HepG2 (cell line): ENCODE results near the gene DLG5. TPM values are rescaled to one million over a fixed set of nuclear protein-coding genes. Genes with fewer than 3 reads are reported as not detected.

Experiments
- ATAC-seq: fragments of 200-7000 bp; cut with Tn5 transposase; 3 replicates; pipeline ENCODE4 v1.9.1; 2020; ENCODE audit warnings: mild to moderate bottlenecking, moderate library complexity
- BruUV-seq: library from RNA; stranded (reverse); fragments of 400-500 nt; replicated peaks from 2 replicates; lab custom pipeline; 2021; lab: Mats Ljungman, UMichigan
- CTCF ChIA-PET: fragments of 300-600 bp; formaldehyde crosslinking; extraction: SDS; loops from one replicate; lab custom pipeline; 2021; ENCODE audit warnings: low total read pairs, inconsistent platforms, low intra/inter-chr PET ratio; lab: Yijun Ruan, JAX
- POLR2A ChIA-PET: fragments of 350-600 bp; sonication (Branson Sonifier 250); formaldehyde crosslinking; loops from one replicate; lab custom pipeline; 2020; ENCODE audit warnings: antibody characterized with exemption, inconsistent platforms; lab: Yijun Ruan, JAX
- DNase-seq: peaks from one replicate; pipeline ENCODE4 v3.0.0-alpha.2; 2015; ENCODE audit warnings: low spot score
- FAIRE-seq: peaks from 3 replicates; lab custom pipeline; 2011; peaks lifted over from hg19 to GRCh38; lab: Jason Lieb, UNC
- H2AFZ ChIP-seq: one replicate; pipeline ENCODE4 v1.6.1; 2011; ENCODE audit warnings: low read length, inconsistent platforms
- H3K27ac ChIP-seq: fragments of 300-600 bp; 3 replicates; pipeline ENCODE4 v1.8.0; 2011; ENCODE audit warnings: mixed run types, mild to moderate bottlenecking, mixed read lengths, low read length, inconsistent platforms; ENCODE audit not compliant: insufficient read depth; ENCODE audit errors: extremely low read length
- H3K27me3 ChIP-seq, 2 experiments: fragments of 200-600 bp in 1 of 2; 2 replicates in 1 of 2; 3 replicates in 1 of 2; pipeline versions ENCODE4 v1.6.0 to v1.8.0; 2011; ENCODE audit warnings: low read length in 2 of 2, mild to moderate bottlenecking in 2 of 2, moderate library complexity in 2 of 2, inconsistent platforms in 1 of 2; ENCODE audit not compliant: insufficient read depth in 2 of 2, control insufficient read depth in 1 of 2
- H3K36me3 ChIP-seq, 2 experiments: fragments of 200-600 bp in 1 of 2; replicated peaks in 1 of 2; 2 replicates in 1 of 2; 3 replicates in 1 of 2; pipeline versions ENCODE4 v1.5.1 to v1.8.0; 2011; ENCODE audit warnings: low read length in 2 of 2, inconsistent platforms in 1 of 2; ENCODE audit not compliant: insufficient read depth in 2 of 2, control insufficient read depth in 1 of 2
- H3K4me1 ChIP-seq: 2 replicates; pipeline ENCODE4 v1.5.1; 2012; ENCODE audit warnings: low read length, inconsistent platforms; ENCODE audit not compliant: insufficient read depth
- H3K4me2 ChIP-seq: 2 replicates; pipeline ENCODE4 v1.6.0; 2011; ENCODE audit warnings: low read depth, low read length, inconsistent platforms
- H3K4me3 ChIP-seq, 3 experiments: fragments of 200-600 bp in 1 of 3; sonication (generic), shearing (Covaris generic) in 1 of 3; replicated peaks in 1 of 3; 2 replicates each; pipeline ENCODE4 v1.5.1; 2011 to 2016; ENCODE audit warnings: low read length in 3 of 3, inconsistent platforms in 2 of 3, low read depth in 2 of 3, mild to moderate bottlenecking in 2 of 3, control low read depth in 1 of 3, mixed read lengths in 1 of 3; ENCODE audit not compliant: insufficient read depth in 1 of 3
- H3K79me2 ChIP-seq: one replicate; pipeline ENCODE4 v1.6.1; 2011; ENCODE audit warnings: low read length, inconsistent platforms; ENCODE audit not compliant: insufficient read depth
- H3K9ac ChIP-seq: 2 replicates; pipeline ENCODE4 v1.6.0; 2011; ENCODE audit warnings: mild to moderate bottlenecking, low read depth, low read length, inconsistent platforms; ENCODE audit not compliant: insufficient read depth
- H3K9me3 ChIP-seq: 2 replicates; pipeline ENCODE4 v1.5.1; 2012; ENCODE audit warnings: mild to moderate bottlenecking, low read length
- H4K20me1 ChIP-seq: 2 replicates; pipeline ENCODE4 v1.6.0; 2011; ENCODE audit warnings: inconsistent platforms, mild to moderate bottlenecking, low read length, moderate library complexity; ENCODE audit not compliant: insufficient read depth
- ARNT2 ChIP-seq: sonication (generic); formaldehyde crosslinking; IDR thresholded peaks from 2 replicates; pipeline ENCODE4 v1.8.0; 2022; ENCODE audit warnings: mild to moderate bottlenecking, low read depth, missing genetic modification reagents, moderate library complexity
- CEBPG ChIP-seq: IDR thresholded peaks from 2 replicates; pipeline ENCODE4 v1.6.1; 2016
- HDAC6 ChIP-seq: fragments of 200-600 bp; sonication (generic); IDR thresholded peaks from 2 replicates; pipeline ENCODE4 v1.7.0; 2017; ENCODE audit warnings: mild to moderate bottlenecking, antibody characterized with exemption, low read length, low read depth
- JUN ChIP-seq: sonication (generic); formaldehyde crosslinking; IDR thresholded peaks from 2 replicates; pipeline ENCODE4 v1.4.0; 2020; ENCODE audit warnings: mild to moderate bottlenecking, missing genetic modification reagents
- NR2C2 ChIP-seq: sonication (generic); formaldehyde crosslinking; IDR thresholded peaks from 2 replicates; pipeline ENCODE4 v1.4.0; 2020; ENCODE audit warnings: missing genetic modification reagents, mild to moderate bottlenecking, moderate library complexity, borderline replicate concordance
- RXRB ChIP-seq: IDR thresholded peaks from 2 replicates; pipeline ENCODE4 v1.6.1; 2016; ENCODE audit warnings: borderline replicate concordance, missing genetic modification reagents, missing compliant biosample characterization
- THYN1 ChIP-seq: sonication (generic); formaldehyde crosslinking; IDR thresholded peaks from 2 replicates; pipeline ENCODE4 v1.8.1; 2023; ENCODE audit warnings: low read depth, mild to moderate bottlenecking, moderate library complexity, missing genetic modification reagents, borderline replicate concordance
- YEATS4 ChIP-seq: sonication (generic); formaldehyde crosslinking; IDR thresholded peaks from 2 replicates; pipeline ENCODE4 v1.4.0; 2020; ENCODE audit warnings: missing genetic modification reagents, borderline replicate concordance
- ZNF326 ChIP-seq: sonication (generic); formaldehyde crosslinking; IDR thresholded peaks from 2 replicates; pipeline ENCODE4 v1.4.0; 2020; ENCODE audit warnings: missing genetic modification reagents, borderline replicate concordance
- ZNF891 ChIP-seq: sonication (generic); formaldehyde crosslinking; IDR thresholded peaks from 2 replicates; pipeline ENCODE4 v1.5.0; 2020; ENCODE audit warnings: mild to moderate bottlenecking, missing genetic modification reagents
- WGBS: methylation state at CpG from one replicate; pipeline ENCODE4 v1.1.6; 2017; ENCODE audit warnings: low lambda C conversion rate; 5-methylcytosine and 5-hydroxymethylcytosine counted together
- in situ Hi-C: cut with HindIII; loops from 2 replicates; pipeline ENCODE4 v1.10.0; 2017; ENCODE audit warnings: low pct_unique_long_range_greater_than_20kb; ENCODE audit not compliant: extremely low pct_ligation_motif_present
- intact Hi-C: fragments of 100-400 bp; cut with micrococcal nuclease; formaldehyde crosslinking; loops from one replicate; pipeline ENCODE4 v1.10.0; 2022; ENCODE audit not compliant: unreplicated experiment
- polyA plus RNA-seq, 8 experiments: library from polyadenylated mRNA; depleted of rRNA in 3 of 8; stranded (reverse) in 7 of 8; unstranded in 1 of 8; fragments of >200 nt; fragmentation: Illumina TruSeq in 4 of 8; extraction: Trizol in 4 of 8; gene quantifications; 2 replicates each; pipeline versions ENCODE4 v1.2.1 to v1.2.3, GENCODE V29; 2011 to 2016; ENCODE audit warnings: low read depth in 4 of 8, missing spikeins in 1 of 8, mixed read lengths in 1 of 8; ENCODE audit not compliant: insufficient read depth in 1 of 8
- total RNA-seq, 5 experiments: library from RNA; depleted of rRNA; stranded (reverse); fragments of >200 nt; fragmentation: Illumina TruSeq; extraction: Trizol; gene quantifications; 2 replicates each; pipeline ENCODE4 v1.2.3, GENCODE V29; 2016; ENCODE audit warnings: low read depth in 1 of 5
- TF ChIP-seq, protein P1 (sequence below): sonication (generic); formaldehyde crosslinking; IDR thresholded peaks from 2 replicates; pipeline ENCODE4 v1.4.0; 2020; ENCODE audit warnings: mild to moderate bottlenecking, missing genetic modification reagents
- TF ChIP-seq, protein P2 (sequence below): sonication (generic); formaldehyde crosslinking; IDR thresholded peaks from 2 replicates; pipeline ENCODE4 v1.4.0; 2020; ENCODE audit warnings: missing genetic modification reagents, borderline replicate concordance
- TF ChIP-seq, protein P3 (sequence below): sonication (generic); formaldehyde crosslinking; IDR thresholded peaks from 2 replicates; pipeline ENCODE4 v1.5.0; 2020; ENCODE audit warnings: missing genetic modification reagents

The DLG5 gene
- total and polyA plus RNA-seq, 2 of the 13 experiments (the other 11 are each of a cell fraction or from before 2014, with no cell fraction given) = 15.5 to 18.2 TPM

DNA sequence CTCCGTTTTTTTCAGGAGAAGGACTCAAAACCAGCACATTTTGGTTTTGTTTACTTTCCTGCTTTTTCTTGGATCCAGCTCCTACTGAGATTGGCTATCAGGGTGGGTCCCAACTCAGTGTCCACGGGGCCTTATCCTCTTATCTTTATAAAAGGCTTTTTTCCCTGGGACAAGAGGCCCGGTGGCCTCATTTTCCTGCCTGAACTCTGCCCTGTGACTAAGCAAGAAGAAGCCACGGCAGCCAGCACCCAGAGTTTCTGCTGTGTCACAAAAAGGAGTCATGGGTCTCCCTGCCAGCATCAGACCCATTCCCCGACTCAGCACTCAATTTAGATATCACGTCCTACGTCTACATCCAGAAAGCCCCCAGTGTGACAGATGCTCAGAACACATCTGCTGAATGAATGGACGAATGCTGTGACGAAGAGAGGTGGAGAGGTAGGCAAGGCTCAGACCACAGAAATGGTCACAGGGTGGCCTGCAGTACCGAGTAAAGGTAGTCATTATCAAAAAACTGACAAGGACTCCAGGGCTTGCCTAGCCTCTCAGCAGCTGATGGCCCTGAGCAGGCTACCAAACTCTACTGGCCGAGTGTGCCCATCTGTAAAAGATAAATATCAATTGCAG, 16.7 kb downstream of the DLG5 start:
- peak; percentile 91 for DNase-seq
- H3K79me2 ChIP-seq = peaks cover 68% of the 10 kb centered on the region
- CTCF ChIA-PET = no interaction called here
- H3K4me1 ChIP-seq = peaks cover 81% of the 10 kb centered on the region
- intact Hi-C loops = loop anchor here (1.0 to 5.0 kb wide), 4 partner anchors 61 to 119 kb away; partner anchors contain the start of gene POLR3A
- ATAC-seq = peak; percentile 75
- WGBS = 6% methylated on average over 11 of the region's 11 CpGs
- POLR2A ChIA-PET = interaction anchor here (1.0 to 2.6 kb wide), 6 partner anchors 8 to 63 kb away, joined by 3 to 12 read pairs (median 5); partner anchors contain the start of gene DLG5
- peak; percentile 83 for FAIRE-seq
- H3K4me3 ChIP-seq = peak overlapping the region; percentile 24 to 50 (median 29); a peak in 5 of 6 replicates
- H4K20me1 ChIP-seq = no peaks in the 10 kb centered on the region
- no peaks in the 10 kb centered on the region for H3K27me3 ChIP-seq
- no peaks in the 10 kb centered on the region for H3K36me3 ChIP-seq
- in situ Hi-C loops = loop anchor here (5.0 kb wide), 1 partner anchor 62 kb away; no protein-coding TSS in a partner anchor
- peak overlapping the region; percentile 79 for H3K4me2 ChIP-seq
- peak overlapping the region; percentile 86 for H3K27ac ChIP-seq
- H2AFZ ChIP-seq = no peak overlapping the region
- peak overlapping the region; percentile 63 for H3K9ac ChIP-seq
- no TSS peak for BruUV-seq
- no peaks in the 10 kb centered on the region for H3K9me3 ChIP-seq
- TF ChIP-seq, protein P1, sequence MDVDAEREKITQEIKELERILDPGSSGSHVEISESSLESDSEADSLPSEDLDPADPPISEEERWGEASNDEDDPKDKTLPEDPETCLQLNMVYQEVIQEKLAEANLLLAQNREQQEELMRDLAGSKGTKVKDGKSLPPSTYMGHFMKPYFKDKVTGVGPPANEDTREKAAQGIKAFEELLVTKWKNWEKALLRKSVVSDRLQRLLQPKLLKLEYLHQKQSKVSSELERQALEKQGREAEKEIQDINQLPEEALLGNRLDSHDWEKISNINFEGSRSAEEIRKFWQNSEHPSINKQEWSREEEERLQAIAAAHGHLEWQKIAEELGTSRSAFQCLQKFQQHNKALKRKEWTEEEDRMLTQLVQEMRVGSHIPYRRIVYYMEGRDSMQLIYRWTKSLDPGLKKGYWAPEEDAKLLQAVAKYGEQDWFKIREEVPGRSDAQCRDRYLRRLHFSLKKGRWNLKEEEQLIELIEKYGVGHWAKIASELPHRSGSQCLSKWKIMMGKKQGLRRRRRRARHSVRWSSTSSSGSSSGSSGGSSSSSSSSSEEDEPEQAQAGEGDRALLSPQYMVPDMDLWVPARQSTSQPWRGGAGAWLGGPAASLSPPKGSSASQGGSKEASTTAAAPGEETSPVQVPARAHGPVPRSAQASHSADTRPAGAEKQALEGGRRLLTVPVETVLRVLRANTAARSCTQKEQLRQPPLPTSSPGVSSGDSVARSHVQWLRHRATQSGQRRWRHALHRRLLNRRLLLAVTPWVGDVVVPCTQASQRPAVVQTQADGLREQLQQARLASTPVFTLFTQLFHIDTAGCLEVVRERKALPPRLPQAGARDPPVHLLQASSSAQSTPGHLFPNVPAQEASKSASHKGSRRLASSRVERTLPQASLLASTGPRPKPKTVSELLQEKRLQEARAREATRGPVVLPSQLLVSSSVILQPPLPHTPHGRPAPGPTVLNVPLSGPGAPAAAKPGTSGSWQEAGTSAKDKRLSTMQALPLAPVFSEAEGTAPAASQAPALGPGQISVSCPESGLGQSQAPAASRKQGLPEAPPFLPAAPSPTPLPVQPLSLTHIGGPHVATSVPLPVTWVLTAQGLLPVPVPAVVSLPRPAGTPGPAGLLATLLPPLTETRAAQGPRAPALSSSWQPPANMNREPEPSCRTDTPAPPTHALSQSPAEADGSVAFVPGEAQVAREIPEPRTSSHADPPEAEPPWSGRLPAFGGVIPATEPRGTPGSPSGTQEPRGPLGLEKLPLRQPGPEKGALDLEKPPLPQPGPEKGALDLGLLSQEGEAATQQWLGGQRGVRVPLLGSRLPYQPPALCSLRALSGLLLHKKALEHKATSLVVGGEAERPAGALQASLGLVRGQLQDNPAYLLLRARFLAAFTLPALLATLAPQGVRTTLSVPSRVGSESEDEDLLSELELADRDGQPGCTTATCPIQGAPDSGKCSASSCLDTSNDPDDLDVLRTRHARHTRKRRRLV (CRISPR knock-in tag) = no peak
- TF ChIP-seq ZNF326 (CRISPR knock-in tag) = no peak
- TF ChIP-seq ZNF891 (CRISPR knock-in tag) = no peak
- TF ChIP-seq, protein P2, sequence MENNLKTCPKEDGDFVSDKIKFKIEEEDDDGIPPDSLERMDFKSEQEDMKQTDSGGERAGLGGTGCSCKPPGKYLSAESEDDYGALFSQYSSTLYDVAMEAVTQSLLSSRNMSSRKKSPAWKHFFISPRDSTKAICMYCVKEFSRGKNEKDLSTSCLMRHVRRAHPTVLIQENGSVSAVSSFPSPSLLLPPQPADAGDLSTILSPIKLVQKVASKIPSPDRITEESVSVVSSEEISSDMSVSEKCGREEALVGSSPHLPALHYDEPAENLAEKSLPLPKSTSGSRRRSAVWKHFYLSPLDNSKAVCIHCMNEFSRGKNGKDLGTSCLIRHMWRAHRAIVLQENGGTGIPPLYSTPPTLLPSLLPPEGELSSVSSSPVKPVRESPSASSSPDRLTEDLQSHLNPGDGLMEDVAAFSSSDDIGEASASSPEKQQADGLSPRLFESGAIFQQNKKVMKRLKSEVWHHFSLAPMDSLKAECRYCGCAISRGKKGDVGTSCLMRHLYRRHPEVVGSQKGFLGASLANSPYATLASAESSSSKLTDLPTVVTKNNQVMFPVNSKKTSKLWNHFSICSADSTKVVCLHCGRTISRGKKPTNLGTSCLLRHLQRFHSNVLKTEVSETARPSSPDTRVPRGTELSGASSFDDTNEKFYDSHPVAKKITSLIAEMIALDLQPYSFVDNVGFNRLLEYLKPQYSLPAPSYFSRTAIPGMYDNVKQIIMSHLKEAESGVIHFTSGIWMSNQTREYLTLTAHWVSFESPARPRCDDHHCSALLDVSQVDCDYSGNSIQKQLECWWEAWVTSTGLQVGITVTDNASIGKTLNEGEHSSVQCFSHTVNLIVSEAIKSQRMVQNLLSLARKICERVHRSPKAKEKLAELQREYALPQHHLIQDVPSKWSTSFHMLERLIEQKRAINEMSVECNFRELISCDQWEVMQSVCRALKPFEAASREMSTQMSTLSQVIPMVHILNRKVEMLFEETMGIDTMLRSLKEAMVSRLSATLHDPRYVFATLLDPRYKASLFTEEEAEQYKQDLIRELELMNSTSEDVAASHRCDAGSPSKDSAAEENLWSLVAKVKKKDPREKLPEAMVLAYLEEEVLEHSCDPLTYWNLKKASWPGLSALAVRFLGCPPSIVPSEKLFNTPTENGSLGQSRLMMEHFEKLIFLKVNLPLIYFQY (CRISPR knock-in tag) = peak; percentile 87; the same call in 1 of the 2 replicates
- TF ChIP-seq HDAC6 = no peak
- TF ChIP-seq, protein P3, sequence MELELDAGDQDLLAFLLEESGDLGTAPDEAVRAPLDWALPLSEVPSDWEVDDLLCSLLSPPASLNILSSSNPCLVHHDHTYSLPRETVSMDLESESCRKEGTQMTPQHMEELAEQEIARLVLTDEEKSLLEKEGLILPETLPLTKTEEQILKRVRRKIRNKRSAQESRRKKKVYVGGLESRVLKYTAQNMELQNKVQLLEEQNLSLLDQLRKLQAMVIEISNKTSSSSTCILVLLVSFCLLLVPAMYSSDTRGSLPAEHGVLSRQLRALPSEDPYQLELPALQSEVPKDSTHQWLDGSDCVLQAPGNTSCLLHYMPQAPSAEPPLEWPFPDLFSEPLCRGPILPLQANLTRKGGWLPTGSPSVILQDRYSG (CRISPR knock-in tag) = no peak
- TF ChIP-seq ARNT2 = 0 out of 2 replicates have a peak, but pooled peaks have one; percentile 41
- peak; percentile 44; the same call in 1 of the 2 replicates for TF ChIP-seq CEBPG (CRISPR knock-in tag)
- no peak for TF ChIP-seq THYN1 (CRISPR knock-in tag)
- peak; percentile 81; the same call in 1 of the 2 replicates for TF ChIP-seq RXRB (CRISPR knock-in tag)
- no peak; the same call in 1 of the 2 replicates for TF ChIP-seq JUN
- TF ChIP-seq NR2C2 = peak; percentile 85; the same call in 1 of the 2 replicates
- TF ChIP-seq YEATS4 (CRISPR knock-in tag) = peak; percentile 59; the same call in 1 of the 2 replicates
